Activated CD4-positive, alpha-beta T cell treated with anti-CD3 and anti-CD28 coated beads, Interleukin-2, Interleukin-4, amounts not matched to agents 100 ng/mL and 50 ng/mL, durations not matched to agents 16 hours and 8 hours (primary cell): Measurements from ENCODE around the gene MTA2.

Source experiments
- DNase-seq: peaks from one replicate; pipeline ENCODE4 v3.0.0-alpha.2; 2020; ENCODE audit warnings: low spot score

MTA2 gene

GRCh38 chr11:62546929-62547625 is 54.6 kb downstream of the MTA2 start:
- no peak for DNase-seq

DNA sequence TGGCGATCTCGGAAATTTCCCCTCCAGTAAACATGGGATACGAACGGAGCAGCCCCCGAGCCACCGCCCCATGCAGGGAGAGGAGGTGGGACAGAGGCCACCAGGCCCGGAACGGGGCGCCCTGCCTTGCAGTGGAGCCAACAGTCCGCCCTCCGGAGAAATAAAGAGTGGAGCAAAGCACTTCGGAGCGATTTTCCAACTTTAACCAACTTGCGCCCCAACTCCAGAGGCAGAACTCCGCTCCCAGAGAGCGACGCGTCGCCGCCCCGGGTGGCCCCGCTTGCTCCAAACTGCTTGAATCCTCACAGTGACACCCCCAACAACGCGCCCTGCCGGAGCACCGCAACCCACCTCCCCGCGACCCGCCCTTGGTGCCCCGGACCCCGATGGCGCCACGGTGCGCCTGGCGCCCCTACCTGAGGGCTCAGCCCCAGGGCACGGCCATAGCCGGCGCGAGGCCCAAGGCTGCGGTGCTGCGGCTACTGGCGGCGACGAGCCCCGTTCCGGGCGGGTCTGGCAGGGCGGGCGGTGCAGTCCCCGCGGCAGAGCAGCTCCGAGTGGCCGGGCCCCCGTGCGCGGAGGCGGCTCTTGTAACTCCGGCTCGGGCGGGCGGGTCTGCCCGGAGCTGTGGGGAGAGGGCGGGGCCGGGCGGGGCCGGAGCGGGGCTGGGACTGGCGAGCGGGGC is 55.3 kb downstream of the MTA2 start, which contains the start of gene AHNAK:
TSS of gene AHNAK (minus strand) at position 563 of the 685 bp plus-strand sequence. CDS start 10,708 bp downstream, outside the sequence.
- peak; percentile 71 for DNase-seq

DNA sequence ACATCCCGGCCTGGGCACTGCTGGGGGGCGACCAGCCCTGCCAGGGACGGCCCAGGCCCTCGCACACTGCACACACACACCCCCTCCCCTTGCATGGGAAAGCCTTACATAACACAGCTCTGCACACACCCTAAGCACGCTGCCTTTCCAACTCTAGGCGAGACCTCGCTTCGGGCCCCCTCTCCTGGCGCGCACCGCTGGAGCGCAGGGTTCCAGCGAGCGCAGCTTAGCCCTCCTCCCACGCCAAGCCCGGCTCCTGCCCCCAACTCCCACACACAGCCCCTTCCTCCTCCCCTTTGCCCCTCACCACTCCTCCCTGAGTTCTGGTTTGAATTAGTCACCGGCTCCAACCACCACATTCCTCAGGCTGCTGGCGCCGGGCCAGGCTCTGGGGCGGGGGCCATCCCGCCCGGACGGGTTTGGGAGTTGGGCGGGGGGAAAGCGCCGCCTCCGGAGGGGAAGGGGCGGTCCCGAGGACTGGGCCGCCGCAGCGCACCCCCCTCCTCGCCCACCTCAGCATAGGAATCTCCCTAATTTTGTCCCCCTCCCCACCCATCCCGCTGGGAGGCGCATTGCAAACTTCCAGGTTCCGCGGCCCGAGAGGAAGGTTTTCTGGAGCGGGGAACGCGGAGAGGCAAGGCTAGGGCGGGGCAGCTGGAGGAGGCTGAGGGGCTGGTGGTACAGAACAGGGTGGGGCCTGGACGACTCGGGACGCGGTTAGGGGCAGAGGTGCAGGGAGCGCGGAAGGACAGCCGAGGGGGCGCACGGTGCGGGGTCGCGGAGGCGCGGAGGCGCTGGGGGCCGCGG is 56.0 kb downstream of the MTA2 start:
- DNase-seq = peak; percentile 66

DNA sequence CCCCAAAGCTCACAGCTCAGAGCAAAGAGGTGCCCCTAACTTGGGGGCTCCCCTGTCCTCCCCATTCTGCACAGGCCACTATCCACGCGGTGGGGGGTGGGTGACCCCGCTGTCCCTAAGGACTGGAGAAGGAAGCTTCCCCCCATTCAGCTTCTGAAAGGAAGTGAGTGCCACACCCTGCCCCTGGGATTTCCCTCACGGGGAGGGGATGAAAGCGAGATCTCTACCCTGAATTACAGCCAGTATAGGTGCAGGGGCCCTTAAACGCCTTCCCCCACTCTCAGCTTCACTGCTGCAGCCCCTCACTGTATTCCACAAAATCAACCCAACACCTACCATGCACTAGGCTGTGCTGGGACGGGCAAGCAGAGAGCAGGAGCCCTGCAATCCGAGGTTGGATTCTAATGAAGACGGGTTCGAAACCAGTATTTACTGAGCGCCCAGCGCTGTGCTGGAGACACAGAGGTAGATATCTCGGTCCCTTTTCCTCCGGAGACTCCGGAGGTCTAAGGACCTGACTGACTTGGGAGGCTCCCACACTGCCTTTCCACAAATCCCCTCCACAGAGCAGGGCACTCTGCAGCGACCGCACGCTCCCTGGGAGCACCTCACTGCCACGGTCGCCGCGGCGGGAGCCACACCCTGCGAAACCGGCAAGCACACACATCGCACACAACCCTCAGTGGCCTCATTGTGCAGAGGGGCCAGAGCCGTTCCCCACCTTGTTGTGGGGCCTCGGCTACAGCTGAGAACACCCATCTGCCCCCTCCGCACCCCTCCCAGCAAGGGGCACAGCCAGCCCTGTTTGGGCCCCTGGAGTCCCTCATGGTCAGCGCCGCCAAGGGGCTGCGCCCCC is 56.9 kb downstream of the MTA2 start:
- peak; percentile 48 for DNase-seq

DNA sequence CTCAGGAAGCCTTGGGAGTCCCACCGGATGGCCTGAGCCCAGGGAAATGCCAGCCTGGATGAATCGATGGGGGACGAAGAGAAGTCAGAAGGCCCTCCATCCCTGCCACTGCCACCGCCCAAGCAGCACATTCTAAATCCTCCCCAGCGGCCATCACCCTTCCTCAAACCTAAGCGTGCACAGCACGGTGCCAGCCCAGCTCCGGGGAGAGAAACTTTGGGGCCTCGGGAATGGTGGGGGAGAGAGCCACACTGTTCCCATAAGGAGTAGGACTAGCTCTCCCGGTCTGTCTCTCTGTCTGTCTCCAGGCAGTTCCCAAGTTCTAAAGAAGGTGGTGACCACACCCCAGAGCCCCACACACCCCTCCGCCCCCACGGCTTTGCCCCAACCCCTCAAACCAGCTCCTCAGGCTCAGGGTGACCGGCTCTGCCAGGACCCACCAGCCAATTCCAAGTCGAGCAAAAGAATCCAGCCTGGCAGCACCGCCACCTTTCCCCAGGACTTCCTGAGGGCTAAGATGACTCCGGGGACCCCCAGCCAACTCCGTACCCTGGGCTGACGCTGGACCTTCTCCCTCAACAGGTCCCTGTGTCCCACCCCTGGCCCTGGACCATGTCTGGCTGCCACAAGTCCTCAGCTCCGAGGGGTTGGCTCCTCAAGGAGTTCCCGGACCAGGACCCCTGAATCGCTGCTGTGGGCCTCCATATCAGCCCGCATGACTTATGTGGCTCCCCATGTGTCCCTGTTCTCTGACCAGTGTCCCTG is 57.8 kb downstream of the MTA2 start:
- no peak for DNase-seq
